GM21447 (cell line): ENCODE data around the gene OS9.

Experiments used
- ATAC-seq: cut with Tn5 transposase; IDR thresholded peaks from one replicate; pipeline ENCODE4 v1.9.1; 2021; ENCODE audit not compliant: unreplicated experiment

Gene OS9

GRCh38 chr12:57735198-57735855, 41.4 kb downstream of the OS9 start:
- ATAC-seq, result no peak

GRCh38 chr12:57735952-57736740, 42.2 kb downstream of the OS9 start:
- ATAC-seq, result no peak

- ATAC-seq, result no peak
Measured at GRCh38 chr12:57736741-57737466, 43.0 kb downstream of the OS9 start.

GRCh38 chr12:57737467-57738460, 43.8 kb downstream of the OS9 start:
- no peak for ATAC-seq

GRCh38 chr12:57738661-57739237, 44.8 kb downstream of the OS9 start, which contains the start of gene AGAP2:
AGAP2 (minus strand) TSS chr12:57738742; CDS start chr12:57738246, 496 bp downstream.
- no peak for ATAC-seq

- no peak for ATAC-seq
Measured at GRCh38 chr12:57739387-57739786, 45.5 kb downstream of the OS9 start.

- no peak for ATAC-seq
Measured at GRCh38 chr12:57739914-57740538, 46.1 kb downstream of the OS9 start.

GRCh38 chr12:57740656-57741412, 46.9 kb downstream of the OS9 start:
- peak; percentile 48 for ATAC-seq

- no peak for ATAC-seq
Measured at GRCh38 chr12:57741413-57741789, 47.5 kb downstream of the OS9 start.

- ATAC-seq, result peak; percentile 62
Measured at GRCh38 chr12:57741844-57742738, 48.2 kb downstream of the OS9 start.

GRCh38 chr12:57743769-57744168, 49.8 kb downstream of the OS9 start:
- ATAC-seq, result no peak

- peak; percentile 22 for ATAC-seq
Measured at GRCh38 chr12:57744194-57744776, 50.4 kb downstream of the OS9 start.

GRCh38 chr12:57744777-57745484, 51.0 kb downstream of the OS9 start, which contains the start of gene TSPAN31:
TSPAN31 (plus strand) TSS chr12:57745039; CDS start chr12:57745155, 116 bp downstream.
- ATAC-seq, result peak; percentile 83

- no peak for ATAC-seq
Measured at GRCh38 chr12:57745485-57745881, 51.6 kb downstream of the OS9 start.

GRCh38 chr12:57746025-57746424, 52.1 kb downstream of the OS9 start:
- ATAC-seq, result no peak

- ATAC-seq, result no peak
Measured at GRCh38 chr12:57749061-57749460, 55.1 kb downstream of the OS9 start.
